Measurements from ENCODE around the gene RNF213.
"Not testable (repeated sequence)": the region's sequence is repeated elsewhere in the genome, so short reads cannot be mapped to it uniquely, and the experiment has no call there.

Gene RNF213

GRCh38 chr17:80294210-80294609 lies 33.6 kb downstream of the RNF213 start:
- DNase-seq (ENCODE audit: low read depth in 2 of 2), result no peak

- DNase-seq (ENCODE audit: low read depth in 2 of 2), result no peak
Observed at GRCh38 chr17:80294653-80295052, 34.0 kb downstream of the RNF213 start.

GRCh38 chr17:80295146-80295545 lies 34.5 kb downstream of the RNF213 start:
- no peak for DNase-seq (ENCODE audit: low read depth in 2 of 2)

- no peak for DNase-seq (ENCODE audit: low read depth in 2 of 2)
Observed at GRCh38 chr17:80295559-80295958, 34.9 kb downstream of the RNF213 start.

GRCh38 chr17:80296221-80296620 lies 35.6 kb downstream of the RNF213 start:
- no peak for DNase-seq (ENCODE audit: low read depth in 2 of 2)

GRCh38 chr17:80297996-80298560 lies 37.4 kb downstream of the RNF213 start:
- DNase-seq (ENCODE audit: low read depth in 2 of 2), result no peak

GRCh38 chr17:80299350-80300100 lies 38.9 kb downstream of the RNF213 start:
- DNase-seq (ENCODE audit: low read depth in 2 of 2), result not testable (repeated sequence)

- not testable (repeated sequence) for DNase-seq (ENCODE audit: low read depth in 2 of 2)
Observed at GRCh38 chr17:80300756-80301155, 40.1 kb downstream of the RNF213 start.

GRCh38 chr17:80303824-80304223 lies 43.2 kb downstream of the RNF213 start:
- DNase-seq (ENCODE audit: low read depth in 2 of 2), result no peak

- DNase-seq (ENCODE audit: low read depth in 2 of 2), result no peak
Observed at GRCh38 chr17:80307994-80308691, 47.5 kb downstream of the RNF213 start.

GRCh38 chr17:80308692-80309517 lies 48.3 kb downstream of the RNF213 start:
- DNase-seq (ENCODE audit: low read depth in 2 of 2), result no peak

- no peak for DNase-seq (ENCODE audit: low read depth in 2 of 2)
Observed at GRCh38 chr17:80311216-80311827, 50.7 kb downstream of the RNF213 start.

- DNase-seq (ENCODE audit: low read depth in 2 of 2), result no peak
Observed at GRCh38 chr17:80312621-80313135, 52.0 kb downstream of the RNF213 start.

GRCh38 chr17:80313160-80313829 lies 52.6 kb downstream of the RNF213 start:
- no peak for DNase-seq (ENCODE audit: low read depth in 2 of 2)

GRCh38 chr17:80313946-80314345 lies 53.3 kb downstream of the RNF213 start:
- not testable (repeated sequence) for DNase-seq (ENCODE audit: low read depth in 2 of 2)

- no peak for DNase-seq (ENCODE audit: low read depth in 2 of 2)
Observed at GRCh38 chr17:80315517-80316182, 55.0 kb downstream of the RNF213 start.

- DNase-seq (ENCODE audit: low read depth in 2 of 2), result no peak
Observed at GRCh38 chr17:80316431-80316830, 55.8 kb downstream of the RNF213 start.

- no peak for DNase-seq (ENCODE audit: low read depth in 2 of 2)
Observed at GRCh38 chr17:80316927-80317705, 56.5 kb downstream of the RNF213 start.

GRCh38 chr17:80317706-80317980 lies 57.0 kb downstream of the RNF213 start:
- no peak for DNase-seq (ENCODE audit: low read depth in 2 of 2)

- no peak for DNase-seq (ENCODE audit: low read depth in 2 of 2)
Observed at GRCh38 chr17:80318166-80318565, 57.5 kb downstream of the RNF213 start.

All from stimulated activated CD8-positive, alpha-beta memory T cell treated with anti-CD3 and anti-CD28 coated beads, Interleukin-15, amount 100 ng/mL, for 48 hours (primary cell).